Progenitor cell of endocrine pancreas (in vitro differentiated cells): ENCODE results near the gene MUC6. TPM values are rescaled to one million over a fixed set of nuclear protein-coding genes. Genes with fewer than 3 reads are reported as not detected.
"Not testable (repeated sequence)": the region's sequence is repeated elsewhere in the genome, so short reads cannot be mapped to it uniquely, and the experiment has no call there.

Source experiments
- DNase-seq: peaks from one replicate; pipeline ENCODE4 v3.0.0; 2021; ENCODE audit warnings: low spot score; ENCODE audit not compliant: unreplicated experiment
- H3K27ac Mint-ChIP-seq: 2 replicates; pipeline ENCODE4 v1.8.0; 2021; ENCODE audit warnings: mild to moderate bottlenecking, moderate library complexity, mixed read lengths
- H3K27me3 Mint-ChIP-seq: 2 replicates; pipeline ENCODE4 v1.8.0; 2021; ENCODE audit warnings: mixed read lengths
- H3K36me3 Mint-ChIP-seq: 2 replicates; pipeline ENCODE4 v1.8.0; 2022; ENCODE audit warnings: mixed read lengths; ENCODE audit not compliant: insufficient read depth
- H3K4me1 Mint-ChIP-seq: 2 replicates; pipeline ENCODE4 v1.8.0; 2021; ENCODE audit warnings: low read depth, mixed read lengths
- H3K4me3 Mint-ChIP-seq: 2 replicates; pipeline ENCODE4 v1.8.0; 2021; ENCODE audit warnings: low read depth, mild to moderate bottlenecking, moderate library complexity, mixed read lengths
- H3K9me3 Mint-ChIP-seq: 2 replicates; pipeline ENCODE4 v1.8.0; 2021; ENCODE audit warnings: low read depth, mixed read lengths
- CTCF ChIP-seq: fragments of 200-600 bp; sonication (generic); IDR thresholded peaks from one replicate; pipeline ENCODE4 v1.5.0; 2021; ENCODE audit warnings: antibody characterized with exemption, mild to moderate bottlenecking; ENCODE audit not compliant: unreplicated experiment
- total RNA-seq: library from RNA; stranded (reverse); gene quantifications from 2 replicates; pipeline ENCODE4 v1.2.1, GENCODE V29; 2021

MUC6 gene
- total RNA-seq, 1 donor from 2014 or later, result 1.6 TPM

- H3K27me3 Mint-ChIP-seq, result no peaks in the 10 kb centered on the region
- no peak for TF ChIP-seq CTCF
- DNase-seq, result no peak
- H3K27ac Mint-ChIP-seq, result no peak overlapping the region
- peaks cover 17% of the 10 kb centered on the region for H3K36me3 Mint-ChIP-seq
- H3K4me1 Mint-ChIP-seq, result no peaks in the 10 kb centered on the region
- H3K4me3 Mint-ChIP-seq, result no peak overlapping the region
- H3K9me3 Mint-ChIP-seq, result peaks cover 17% of the 10 kb centered on the region
Measured at GRCh38 chr11:1020211-1020905, 16.2 kb downstream of the MUC6 start.

GRCh38 chr11:1019321-1019910 is 17.1 kb downstream of the MUC6 start:
- H3K27ac Mint-ChIP-seq, result no peak overlapping the region
- DNase-seq, result no peak
- H3K4me1 Mint-ChIP-seq, result no peaks in the 10 kb centered on the region
- peaks cover 17% of the 10 kb centered on the region for H3K36me3 Mint-ChIP-seq
- TF ChIP-seq CTCF, result no peak
- H3K4me3 Mint-ChIP-seq, result no peak overlapping the region
- peaks cover 17% of the 10 kb centered on the region for H3K9me3 Mint-ChIP-seq
- H3K27me3 Mint-ChIP-seq, result no peaks in the 10 kb centered on the region

- Mint-ChIP-seq H3K27me3 (no peaks in the 10 kb centered on the region), H3K36me3 (peaks cover 17% of the 10 kb centered on the region), H3K9me3 (peaks cover 17% of the 10 kb centered on the region), H3K27ac (no peak overlapping the region), H3K4me1 (no peaks in the 10 kb centered on the region), H3K4me3 (no peak overlapping the region)
- DNase-seq, result no peak
- no peak for TF ChIP-seq CTCF
Measured at GRCh38 chr11:1018091-1018490, 18.4 kb downstream of the MUC6 start.

- H3K4me1 Mint-ChIP-seq, result no peaks in the 10 kb centered on the region
- no peak overlapping the region for H3K27ac Mint-ChIP-seq
- H3K27me3 Mint-ChIP-seq, result no peaks in the 10 kb centered on the region
- peaks cover 17% of the 10 kb centered on the region for H3K36me3 Mint-ChIP-seq
- no peak for DNase-seq
- H3K9me3 Mint-ChIP-seq, result peaks cover 17% of the 10 kb centered on the region
- no peak overlapping the region for H3K4me3 Mint-ChIP-seq
- TF ChIP-seq CTCF, result no peak
Measured at GRCh38 chr11:1017269-1018005, 19.1 kb downstream of the MUC6 start.

- H3K4me3 Mint-ChIP-seq, H3K4me1 Mint-ChIP-seq, H3K27me3 Mint-ChIP-seq, DNase-seq, H3K27ac Mint-ChIP-seq: not testable (repeated sequence)
- H3K36me3 Mint-ChIP-seq, result peaks cover 17% of the 10 kb centered on the region
- peaks cover 17% of the 10 kb centered on the region for H3K9me3 Mint-ChIP-seq
Measured at GRCh38 chr11:1016610-1017126, 19.9 kb downstream of the MUC6 start.
